Measurements from ENCODE around the gene MCF2L2. TPM values are rescaled to one million over a fixed set of nuclear protein-coding genes. Genes with fewer than 3 reads are reported as not detected.

Gene MCF2L2
- total RNA-seq, 1 donor from 2014 or later: 0.64 TPM

DNA sequence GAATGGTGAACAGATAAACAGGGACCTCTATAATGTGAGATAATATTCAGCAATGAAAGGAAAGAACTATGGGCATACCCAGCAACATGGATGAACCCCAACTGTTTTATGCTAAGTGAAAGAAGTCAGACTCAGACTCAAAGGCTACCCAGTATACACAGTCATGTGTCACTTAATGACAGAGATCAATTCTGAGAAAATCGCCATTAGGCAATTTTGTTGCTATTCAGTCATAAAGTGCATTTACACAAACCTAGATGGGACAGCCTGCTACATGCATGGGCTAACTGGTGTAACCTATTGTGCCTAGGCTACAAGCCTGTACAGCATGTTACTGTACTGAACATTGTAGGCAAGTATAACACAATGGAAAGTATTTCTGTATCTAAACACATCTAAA, 98.9 kb downstream of the MCF2L2 start:
- DNase-seq (ENCODE audit: low read depth): no peak

DNA sequence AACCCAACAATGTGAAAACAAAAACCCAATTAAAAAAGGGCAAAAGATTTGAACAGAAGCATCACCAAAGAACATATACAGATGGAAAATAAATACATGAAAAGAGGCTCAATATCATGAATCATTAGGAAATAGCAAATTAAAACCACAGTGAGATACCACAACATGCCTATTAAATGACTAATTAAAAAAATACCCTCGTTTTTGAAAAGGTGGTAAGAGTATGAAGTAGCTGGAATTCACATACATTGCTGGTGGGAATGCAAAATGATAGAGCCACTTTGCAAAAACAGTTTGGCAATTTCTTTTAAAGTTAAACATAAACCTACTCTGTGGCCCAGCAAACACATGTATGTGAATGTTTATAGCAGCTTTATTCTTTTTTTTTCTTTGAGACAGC, 99.6 kb downstream of the MCF2L2 start:
- DNase-seq (ENCODE audit: low read depth): no peak

DNA sequence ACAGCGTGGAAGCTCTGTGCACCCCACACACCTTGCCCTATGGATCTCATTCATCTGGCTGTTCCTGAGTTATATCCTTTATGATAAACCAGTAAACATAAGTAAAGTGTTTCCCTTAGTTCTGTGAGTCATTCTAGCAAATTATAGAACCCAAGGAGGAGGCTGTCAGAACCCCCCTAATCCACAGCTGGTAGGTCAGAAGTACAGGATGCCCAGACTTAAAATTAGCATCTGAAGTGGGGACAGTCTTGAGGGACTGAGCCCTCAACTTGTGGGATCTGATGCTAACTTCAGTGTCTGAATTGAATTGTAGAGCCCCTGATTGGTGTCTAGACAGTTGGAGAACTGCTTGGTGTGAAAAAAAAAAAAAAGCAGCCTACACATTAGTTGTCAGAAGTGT, 100.3 kb downstream of the MCF2L2 start:
- peak; percentile 6 for DNase-seq (ENCODE audit: low read depth)

DNA sequence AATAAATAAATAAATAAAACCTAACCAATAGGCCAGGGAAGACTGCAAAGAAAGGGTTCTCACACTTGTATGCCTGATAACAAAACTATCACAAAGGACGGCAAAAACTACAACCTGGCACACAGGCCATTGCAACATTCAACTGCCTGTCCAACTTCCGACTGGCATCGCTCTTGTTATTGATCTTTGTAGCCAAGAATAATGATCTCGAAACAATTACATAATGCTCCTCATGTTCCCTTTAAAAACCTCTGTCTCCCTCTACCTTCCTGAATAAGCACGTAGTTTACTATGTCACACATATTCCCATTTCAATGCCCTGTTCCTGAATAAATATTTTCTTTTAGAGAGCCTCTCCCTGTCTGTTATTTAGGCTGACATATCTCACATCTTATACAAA, 101.1 kb downstream of the MCF2L2 start:
- DNase-seq (ENCODE audit: low read depth): no peak

DNA sequence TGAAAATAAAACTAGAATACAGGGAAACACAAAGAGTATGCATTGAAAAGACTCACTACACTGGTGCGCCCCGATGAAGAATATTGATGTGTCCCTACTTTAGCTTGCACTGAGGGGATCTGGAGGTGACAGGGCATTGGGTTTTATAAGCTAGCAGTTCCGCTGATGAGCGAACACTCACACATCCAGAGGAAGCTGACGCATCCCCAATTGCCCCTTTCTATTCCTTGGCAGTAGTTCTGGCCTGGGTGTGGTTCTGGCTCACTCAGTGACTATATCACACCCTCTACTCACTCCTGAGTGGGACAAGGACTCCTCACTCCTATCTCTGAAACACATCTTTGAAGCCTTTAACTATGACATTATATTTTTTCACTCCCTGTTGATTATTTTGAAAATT, 104.3 kb downstream of the MCF2L2 start:
- no peak for DNase-seq (ENCODE audit: low read depth)

DNA sequence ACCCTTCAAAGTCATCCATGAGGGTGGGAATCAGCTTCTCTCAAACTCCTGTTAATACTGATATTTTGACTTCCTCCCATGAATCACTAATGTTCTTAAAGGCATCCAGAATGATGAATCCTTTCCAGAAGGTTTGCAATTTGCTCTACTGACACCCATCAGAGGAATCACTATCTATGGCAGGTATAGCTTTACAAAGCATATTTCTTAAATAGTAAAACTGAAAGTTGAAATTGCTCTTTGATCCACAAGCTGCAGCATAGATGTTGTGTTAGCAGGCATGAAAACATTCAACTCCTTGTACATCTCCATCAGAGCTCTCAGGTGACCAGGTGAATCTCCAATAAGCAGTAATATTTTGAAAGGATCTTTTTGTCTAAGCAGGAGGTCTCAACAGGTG, 109.0 kb downstream of the MCF2L2 start:
- DNase-seq (ENCODE audit: low read depth): no peak

DNA sequence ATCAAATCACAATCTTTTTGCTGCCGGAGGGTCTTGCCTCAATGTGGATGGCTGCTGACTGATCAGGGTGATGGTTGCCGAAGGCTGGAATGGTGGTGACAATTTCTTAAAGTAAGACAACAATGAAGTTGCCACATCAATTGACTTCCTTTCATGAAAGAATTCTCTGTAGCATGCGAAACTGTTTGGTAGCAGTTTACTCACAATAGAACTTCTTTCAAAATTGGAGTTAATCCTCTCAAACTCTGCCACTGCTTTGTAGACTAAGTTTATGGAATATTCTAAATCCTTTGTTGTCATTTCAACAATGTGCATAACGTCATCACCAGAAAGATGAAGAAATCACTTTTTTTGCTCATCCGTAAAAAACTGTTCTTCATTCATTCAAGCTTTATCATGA, 109.5 kb downstream of the MCF2L2 start:
- no peak for DNase-seq (ENCODE audit: low read depth)

DNA sequence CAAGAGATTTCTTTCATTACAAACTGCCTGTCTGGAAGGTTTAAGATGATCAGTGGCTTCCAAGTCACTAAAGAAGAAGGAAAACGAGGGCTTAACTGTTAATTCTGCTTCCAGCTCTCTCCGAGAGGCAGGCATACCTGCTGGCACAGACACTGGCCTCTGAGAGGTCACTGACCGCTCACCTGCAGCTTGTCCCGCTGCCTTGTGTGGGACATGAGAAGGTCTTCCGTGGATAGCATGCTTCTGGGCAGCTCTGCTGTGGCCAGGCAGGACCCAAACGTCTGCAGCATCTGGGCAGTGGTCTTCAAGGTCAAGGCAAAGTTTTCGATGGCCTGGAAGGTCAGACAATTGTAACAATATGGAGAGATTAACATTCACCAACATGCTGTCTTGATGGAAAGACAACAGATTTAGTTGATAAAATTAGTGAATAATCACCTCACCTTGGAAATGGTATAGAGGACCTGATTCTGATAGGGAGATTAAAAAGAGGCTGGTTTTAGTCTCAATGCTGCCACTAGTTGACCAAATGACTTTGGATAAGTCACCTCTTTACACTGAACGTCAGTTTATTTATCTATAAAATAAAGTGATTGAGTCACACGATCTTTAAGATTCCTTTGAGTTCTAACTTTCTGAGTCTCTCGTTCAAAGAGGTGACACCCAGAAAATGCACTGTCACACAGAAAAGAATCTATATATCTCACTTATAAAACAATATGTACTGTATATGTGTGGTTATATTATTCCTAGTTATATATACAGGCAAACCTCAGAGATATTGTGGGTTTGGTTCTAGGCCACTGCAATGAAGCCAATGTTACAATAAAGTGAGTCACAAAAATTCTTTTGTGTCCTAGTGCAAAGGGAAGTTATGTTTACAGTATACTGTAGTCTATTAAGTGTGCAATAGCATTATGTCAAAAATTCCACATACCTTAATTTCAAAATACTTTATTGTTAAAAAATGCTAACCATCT, 110.2 kb downstream of the MCF2L2 start:
- DNase-seq (ENCODE audit: low read depth): no peak

DNA sequence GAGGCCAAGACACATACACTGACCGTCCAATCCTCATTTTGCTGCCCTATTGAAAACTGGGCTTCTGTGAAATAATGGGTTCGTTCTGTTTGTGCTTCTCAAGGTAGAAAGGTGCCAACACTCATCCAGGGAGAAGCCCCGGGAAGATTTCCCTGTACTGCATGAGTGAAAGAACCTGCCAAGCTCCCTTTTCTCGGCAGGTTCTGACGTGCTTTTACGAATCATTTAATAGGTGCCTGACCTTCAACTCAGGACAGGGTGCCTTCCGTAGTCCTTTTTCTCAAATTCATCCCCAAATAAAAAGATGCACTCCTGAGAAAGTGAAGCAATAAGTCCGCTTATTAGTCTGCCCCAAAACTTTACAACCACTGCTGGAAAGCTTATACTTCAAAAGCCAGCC, 111.1 kb downstream of the MCF2L2 start:
- no peak for DNase-seq (ENCODE audit: low read depth)

DNA sequence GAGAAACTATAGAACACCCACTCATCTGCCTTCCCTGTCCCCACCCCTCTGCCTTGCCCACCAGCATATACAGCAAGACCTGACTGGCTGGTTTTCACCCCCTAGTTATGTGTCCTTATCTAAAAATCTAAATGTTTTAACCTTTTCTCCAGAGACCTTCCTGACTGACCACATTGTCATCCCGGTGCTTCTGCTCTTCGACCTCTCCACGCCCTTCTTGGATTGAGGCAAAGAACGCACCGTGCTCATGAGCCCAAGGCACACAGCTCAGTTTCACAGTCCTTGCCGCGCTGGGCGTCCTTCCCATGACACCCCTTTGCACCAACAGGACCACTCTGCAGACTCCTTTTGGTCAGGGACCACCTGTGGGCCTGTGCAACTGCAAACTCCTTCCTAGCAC, 112.7 kb downstream of the MCF2L2 start:
- no peak for DNase-seq (ENCODE audit: low read depth)

DNA sequence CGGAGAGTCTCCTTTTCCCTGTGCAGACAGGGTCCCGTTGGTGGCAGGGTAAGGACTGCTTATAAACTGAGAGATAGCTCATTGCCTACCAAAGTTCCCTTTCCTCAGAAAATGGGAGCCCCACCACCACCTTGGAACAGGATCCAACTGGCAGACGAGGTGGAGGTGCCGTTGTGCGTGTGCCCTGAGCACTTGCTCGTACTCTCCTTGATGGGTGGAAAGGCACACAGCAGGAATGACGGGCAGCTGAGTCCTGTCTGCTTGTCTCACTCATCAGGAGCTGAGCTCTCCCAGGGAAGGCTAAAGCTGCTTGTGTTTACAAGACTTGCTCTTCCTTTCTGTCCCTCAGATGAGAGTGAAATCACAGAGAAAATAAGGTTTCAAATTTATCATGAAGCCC, 114.7 kb downstream of the MCF2L2 start:
- DNase-seq (ENCODE audit: low read depth): no peak

DNA sequence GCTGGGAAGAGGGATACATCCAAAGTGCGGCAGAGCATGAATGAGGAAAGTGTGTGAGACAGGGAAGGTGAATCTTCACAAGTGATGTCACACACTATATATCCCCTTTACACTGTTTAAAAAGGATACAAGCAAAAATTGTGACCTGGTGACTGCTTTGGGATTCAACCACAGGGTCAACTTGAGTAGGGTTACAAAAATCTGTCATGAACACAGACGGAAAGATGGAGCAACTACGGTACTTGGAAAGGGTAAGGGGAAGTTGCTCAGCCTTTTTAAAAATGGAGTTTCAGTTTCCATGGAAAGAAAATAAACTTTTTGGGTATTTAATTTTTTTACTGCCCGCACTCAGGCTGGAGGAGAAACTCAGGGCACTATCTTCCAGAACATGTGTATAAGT, 115.1 kb downstream of the MCF2L2 start:
- DNase-seq (ENCODE audit: low read depth): no peak

DNA sequence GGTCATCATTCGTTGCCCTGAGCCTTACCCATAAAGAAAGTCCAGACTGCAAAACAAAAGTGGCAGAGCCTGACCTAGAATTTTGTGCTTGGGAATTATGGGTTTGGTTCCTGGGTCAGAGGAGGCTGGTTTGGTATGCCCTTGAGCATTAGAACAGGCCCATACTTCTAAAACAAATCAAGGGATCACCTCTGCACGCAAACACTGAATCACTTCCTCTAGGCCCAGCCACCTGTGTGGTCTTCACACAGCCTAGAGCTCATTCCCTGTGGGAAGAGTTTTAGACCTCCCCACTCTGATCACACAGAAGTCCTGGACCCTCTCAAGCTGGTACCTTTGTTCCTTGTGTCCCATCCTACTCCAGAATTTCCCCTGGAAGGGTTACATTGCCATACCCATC, 116.0 kb downstream of the MCF2L2 start:
- DNase-seq (ENCODE audit: low read depth): no peak

DNA sequence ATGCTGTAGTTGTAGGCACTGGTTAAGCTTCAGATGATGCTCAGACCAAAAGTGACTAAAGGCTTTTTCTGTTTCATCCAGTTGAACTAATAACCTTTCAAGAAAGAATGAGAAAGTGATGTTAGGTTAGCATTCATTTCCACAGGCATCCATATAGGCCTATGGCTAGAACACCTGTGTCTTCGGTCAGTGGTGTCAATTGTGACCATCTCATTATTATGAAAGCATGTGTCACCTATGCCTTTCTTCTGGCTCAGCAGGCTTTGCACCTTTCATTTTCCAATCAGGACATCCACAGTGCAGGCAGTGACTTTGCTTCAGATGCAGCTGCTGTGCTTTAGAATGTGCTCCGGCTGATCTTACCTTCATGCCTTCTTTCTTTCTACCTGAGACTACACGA, 117.5 kb downstream of the MCF2L2 start:
- no peak for DNase-seq (ENCODE audit: low read depth)

DNA sequence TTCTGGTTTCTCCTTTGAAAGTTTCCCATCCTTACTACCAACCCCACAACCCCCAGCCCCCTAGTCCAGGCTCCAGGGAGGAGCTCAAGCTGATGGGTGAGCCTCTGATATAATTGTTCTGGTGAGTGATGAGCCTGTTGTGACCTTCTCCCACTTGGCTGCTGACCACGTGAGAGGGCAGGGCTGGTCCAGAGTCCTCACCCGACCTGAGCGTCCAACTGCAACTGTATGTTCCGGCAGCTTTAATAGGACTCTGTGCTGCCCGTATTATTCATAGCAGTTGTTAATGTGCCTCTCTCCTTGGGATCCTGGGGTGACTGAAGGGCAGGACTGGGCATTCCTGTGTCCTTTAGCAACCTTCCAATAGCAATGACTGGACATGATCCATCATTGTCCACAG, 119.1 kb downstream of the MCF2L2 start:
- DNase-seq (ENCODE audit: low read depth): peak; percentile 75

DNA sequence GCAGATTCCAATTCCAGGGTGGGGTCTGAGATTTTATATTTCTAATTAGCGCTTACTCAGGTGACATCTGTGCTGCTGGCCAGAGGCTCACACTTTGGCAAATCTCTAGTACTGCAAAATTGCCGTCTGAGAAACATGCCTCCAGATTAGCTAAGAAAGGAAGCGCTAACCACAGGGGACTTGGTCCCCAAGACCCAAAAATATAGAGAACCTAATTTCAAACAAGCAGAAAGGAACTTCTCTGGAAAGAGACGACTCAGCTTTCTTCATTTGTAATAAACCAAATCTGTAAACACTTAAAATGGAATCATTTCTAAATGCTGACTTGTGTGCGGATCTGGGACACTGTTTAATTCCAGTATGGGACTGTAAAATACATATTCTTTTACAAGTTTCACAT, 119.7 kb downstream of the MCF2L2 start:
- DNase-seq (ENCODE audit: low read depth): no peak

DNA sequence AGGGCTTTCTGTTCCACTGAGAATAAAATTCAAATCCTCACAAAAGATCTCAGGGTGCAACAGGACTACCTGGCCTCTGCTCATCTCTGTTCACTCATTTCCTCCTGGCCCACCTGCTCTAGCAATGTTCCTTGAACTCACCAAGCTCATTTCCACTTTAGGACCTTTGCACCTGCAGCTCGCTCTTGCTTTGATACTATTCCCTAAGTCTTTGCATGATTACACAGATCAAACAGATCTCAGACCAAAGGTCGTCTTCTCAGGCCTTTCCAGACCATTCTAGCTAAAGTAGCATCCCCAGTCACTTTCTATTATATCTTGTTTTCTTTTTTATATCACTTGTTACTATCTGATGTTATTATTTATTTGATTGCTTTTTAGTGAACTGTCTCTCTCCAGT, 120.7 kb downstream of the MCF2L2 start:
- DNase-seq (ENCODE audit: low read depth): no peak

DNA sequence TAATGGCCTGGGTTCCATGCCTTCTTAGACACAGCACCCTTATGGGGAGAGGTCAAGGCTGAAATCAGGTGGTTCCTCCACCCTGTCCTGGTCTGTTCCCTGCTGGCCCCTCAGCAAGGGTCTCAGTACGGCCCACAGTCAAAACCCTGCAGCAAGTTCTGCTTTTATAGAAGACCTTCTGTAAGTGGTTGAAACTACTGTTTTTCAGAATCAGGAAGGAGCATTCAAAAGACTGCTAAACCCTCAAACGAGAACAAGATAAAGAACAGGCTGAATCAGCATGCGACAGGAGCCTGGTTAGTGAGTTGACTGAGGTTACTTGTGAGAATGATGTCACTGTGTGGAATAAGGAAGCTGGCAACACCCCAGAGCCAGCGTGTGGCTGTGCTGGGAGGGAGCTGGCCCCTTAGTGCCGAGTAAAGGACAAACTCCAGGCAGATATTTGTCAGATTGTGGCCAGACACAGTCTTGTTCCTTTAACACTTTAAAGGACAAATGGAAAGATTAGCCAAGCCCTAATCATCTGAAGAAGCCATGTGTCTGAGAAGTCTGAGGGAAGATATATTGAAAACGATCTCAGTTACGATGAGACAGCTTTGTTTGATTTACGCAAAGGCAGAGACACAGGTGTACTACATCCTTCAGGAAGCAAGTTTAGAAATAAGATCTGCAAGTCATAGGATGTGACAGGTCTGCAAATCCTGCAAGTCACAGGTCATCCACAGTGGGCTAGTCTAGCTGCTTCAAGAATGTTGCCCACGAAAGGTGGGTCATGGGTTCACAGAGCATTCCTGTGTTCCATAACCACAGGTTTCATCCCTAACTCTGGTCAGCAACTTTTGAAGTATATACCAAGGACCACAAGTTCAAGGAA, 121.4 kb downstream of the MCF2L2 start:
- peak; percentile 84 for DNase-seq (ENCODE audit: low read depth)

DNA sequence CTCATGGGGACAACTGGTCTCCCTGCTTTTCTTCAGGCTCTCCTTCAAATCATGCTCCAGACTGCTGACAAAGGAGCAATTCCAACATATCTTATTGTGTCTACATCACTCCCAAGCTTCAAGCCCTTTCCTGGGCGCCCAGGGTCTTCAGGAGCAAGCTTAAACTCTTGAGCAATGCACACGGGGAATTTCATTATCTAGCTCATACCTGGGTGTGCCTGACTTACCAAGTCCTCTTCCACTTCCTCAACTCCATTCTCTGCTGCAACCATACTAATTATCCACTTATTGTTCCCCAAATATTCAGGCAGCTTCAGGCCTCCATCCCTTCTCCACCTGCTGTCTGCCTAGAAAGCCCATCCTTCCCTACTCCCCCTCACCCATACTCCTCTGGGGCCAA, 124.7 kb downstream of the MCF2L2 start:
- DNase-seq (ENCODE audit: low read depth): no peak

DNA sequence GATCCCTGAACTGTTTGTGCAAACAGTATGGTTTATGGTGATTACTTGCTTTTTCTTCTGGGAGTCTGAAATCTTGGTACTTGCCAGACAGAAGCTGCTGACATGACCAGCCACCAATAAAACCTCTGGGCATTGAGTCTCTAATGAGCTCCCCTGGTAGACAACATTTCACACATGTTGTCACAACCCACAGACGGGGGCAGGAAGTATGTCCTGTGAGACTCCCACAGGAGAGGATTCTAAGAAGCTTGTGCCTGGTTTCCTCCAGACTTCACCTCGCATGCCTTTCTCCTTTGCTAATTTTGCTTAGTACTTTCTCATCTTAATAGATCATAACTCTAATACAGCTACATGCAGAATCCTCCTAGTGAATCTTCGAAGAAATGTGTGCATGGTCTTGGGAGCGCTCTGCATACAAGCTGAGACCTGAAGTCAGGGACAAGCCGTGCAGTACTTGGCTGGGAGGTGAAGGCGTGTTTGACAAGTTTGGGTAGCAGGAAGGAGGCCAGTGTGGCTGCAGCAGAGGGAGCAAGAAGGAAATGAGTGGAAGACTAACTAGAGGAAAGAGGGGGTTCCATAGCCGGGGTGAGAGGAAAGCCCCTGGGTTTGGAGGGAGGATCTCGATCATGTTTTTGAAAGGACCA, 126.4 kb downstream of the MCF2L2 start:
- DNase-seq (ENCODE audit: low read depth): no peak

DNA sequence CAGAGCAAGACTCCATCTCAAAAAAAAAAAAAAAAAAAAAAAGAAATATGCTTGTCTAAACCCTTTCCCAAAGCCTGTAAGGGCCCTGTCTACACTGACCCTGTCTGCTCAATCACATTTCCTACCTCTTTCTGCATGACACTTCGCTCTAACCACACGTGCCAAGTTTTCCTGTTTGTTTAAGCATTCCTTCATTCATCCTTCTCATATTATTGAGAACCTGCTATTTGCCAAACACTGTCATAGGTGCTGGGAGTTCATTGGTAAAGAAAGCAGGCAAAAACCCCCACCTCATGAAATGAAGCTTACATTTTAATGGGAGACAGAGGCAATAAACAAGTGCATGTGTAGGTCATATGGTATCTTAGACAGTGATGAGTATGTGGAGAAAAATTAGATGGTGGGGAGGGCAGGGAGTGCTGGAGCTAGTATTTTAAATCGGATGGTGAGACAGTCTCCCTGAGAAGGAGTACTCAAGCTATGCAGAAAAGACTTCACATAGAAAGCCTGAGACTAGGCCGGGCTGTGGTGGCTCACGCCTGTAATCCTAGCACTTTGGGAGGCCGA, 127.3 kb downstream of the MCF2L2 start:
- no peak for DNase-seq (ENCODE audit: low read depth)
